Measurements from ENCODE around the gene CLPSL1. TPM values are rescaled to one million over a fixed set of nuclear protein-coding genes. Genes with fewer than 3 reads are reported as not detected.

The CLPSL1 gene
- total and polyA plus RNA-seq, 2 donors (not counting 3 experiments of a cell fraction or from before 2014, with no cell fraction given) = not detected

DNA sequence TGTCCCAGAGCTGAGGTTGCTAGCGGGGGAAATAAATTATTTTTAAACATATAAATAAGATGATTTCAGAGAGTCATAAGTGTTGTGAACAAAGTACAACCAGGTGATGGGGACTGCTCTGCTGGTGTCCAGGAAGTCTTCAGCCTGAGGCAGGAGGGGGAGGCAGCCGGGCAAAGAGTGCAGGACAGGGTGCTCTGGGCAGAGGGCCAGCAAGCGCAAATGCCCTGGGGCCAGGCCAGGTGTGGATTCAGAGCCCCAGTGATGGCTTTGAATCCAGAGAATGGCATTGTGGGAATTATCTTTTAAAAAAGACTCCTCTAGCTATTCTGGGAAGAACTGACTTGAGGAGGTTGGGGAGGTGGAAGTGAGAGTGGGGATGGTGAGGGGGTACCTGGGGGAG lies 1.6 kb downstream of the CLPSL1 start:
- DNase-seq (ENCODE audit: low read depth, low spot score) (no peak), FAIRE-seq (no peak)
- Histone ChIP-seq H2AFZ (ENCODE audit: low read depth, low read length) (no peak overlapping the region), H3K27ac (ENCODE audit: insufficient read depth, low read depth, low read length) (no peak overlapping the region), H3K9me3 (replicated peaks; ENCODE audit: control insufficient read depth, insufficient read depth, low read length) (no peaks in the 10 kb centered on the region), H3K4me1 (ENCODE audit: control insufficient read depth, extremely low read depth, insufficient read depth, low read length) (no peaks in the 10 kb centered on the region), H3K9me1 (replicated peaks; ENCODE audit: control insufficient read depth, extremely low read depth, insufficient read depth, low read length) (no peaks in the 10 kb centered on the region), H3K27me3 (ENCODE audit: control insufficient read depth in 2 of 2, insufficient read depth in 2 of 2, low read length in 2 of 2) (peaks cover 12 to 14% of the 10 kb centered on the region in 2 experiments), H3K4me2 (ENCODE audit: insufficient read depth, low read length) (no peak overlapping the region), H3K36me3 (ENCODE audit: control insufficient read depth in 2 of 2, extremely low read depth in 1 of 2, insufficient read depth in 2 of 2, low read length in 2 of 2) (no peaks in the 10 kb centered on the region), H3K4me3 (replicated peaks in 1 of 3; ENCODE audit: insufficient read depth in 1 of 3, low read depth in 1 of 3, low read length in 3 of 3) (no peak overlapping the region), H3K79me2 (ENCODE audit: control insufficient read depth, insufficient read depth, low read length) (no peaks in the 10 kb centered on the region), H4K20me1 (replicated peaks; ENCODE audit: control insufficient read depth, extremely low read depth, insufficient read depth, low read length) (no peaks in the 10 kb centered on the region), H3K9ac (replicated peaks; ENCODE audit: extremely low read depth, insufficient read depth, low read length) (no peak overlapping the region)
- no peak for TF ChIP-seq GATA2 (IDR thresholded peaks at IDR 0.05; ENCODE audit: insufficient read depth, insufficient read length, low read depth, low read length)
- TF ChIP-seq JUN (IDR thresholded peaks at IDR 0.05; ENCODE audit: borderline replicate concordance, insufficient read depth, insufficient read length, low read depth) = no peak
- no peak for TF ChIP-seq POLR2A (IDR thresholded peaks at IDR 0.05; ENCODE audit: low read depth, low read length)
- TF ChIP-seq FOS (IDR thresholded peaks at IDR 0.05; ENCODE audit: borderline replicate concordance, insufficient read depth, low read length) = no peak
- no peak for TF ChIP-seq EZH2 (IDR thresholded peaks at IDR 0.05; ENCODE audit: borderline replicate concordance, low read depth, low read length, severe bottlenecking)
- TF ChIP-seq POLR2AphosphoS5 (IDR thresholded peaks at IDR 0.05; ENCODE audit: insufficient read depth, low read depth, low read length) = no peak
- TF ChIP-seq CTCF (IDR thresholded peaks at IDR 0.05; ENCODE audit: extremely low read depth in 1 of 2, insufficient read depth in 1 of 2, low read depth in 1 of 2, low read length in 2 of 2) = no peak
- no peak for TF ChIP-seq MYC (IDR thresholded peaks at IDR 0.05; ENCODE audit: low read depth, low read length)
- TF ChIP-seq MAX (IDR thresholded peaks at IDR 0.05; ENCODE audit: insufficient read depth, insufficient read length) = no peak
- dilution Hi-C loops (cut with MboI; ENCODE audit: extremely low pct_ligation_motif_present, low sequenced_read_pairs) (no loop called here), intact Hi-C loops (cut with micrococcal nuclease) (no loop called here)
- BruUV-seq (replicated peaks) = no TSS peak
- POLR2A ChIA-PET = no interaction called here
- CTCF ChIA-PET = no interaction called here
